Osteocyte (in vitro differentiated cells): ENCODE measurements around the gene CCNK. TPM values are rescaled to one million over a fixed set of nuclear protein-coding genes. Genes with fewer than 3 reads are reported as not detected.
A peak's percentile ranks its signal among the peaks of the same experiment; 100 is the strongest.

ENCODE experiments used
- DNase-seq: peaks from one replicate; pipeline ENCODE4 v3.0.0; 2021; ENCODE audit warnings: mixed read lengths; ENCODE audit not compliant: unreplicated experiment; ENCODE audit errors: extremely low spot score
- H3K27ac Mint-ChIP-seq: one replicate; pipeline ENCODE4 v1.8.0; 2021; ENCODE audit warnings: mild to moderate bottlenecking, mixed read lengths; ENCODE audit not compliant: unreplicated experiment
- H3K27me3 Mint-ChIP-seq: one replicate; pipeline ENCODE4 v1.8.0; 2021; ENCODE audit warnings: mixed read lengths; ENCODE audit not compliant: unreplicated experiment
- H3K36me3 Mint-ChIP-seq: one replicate; pipeline ENCODE4 v1.8.0; 2021; ENCODE audit warnings: mixed read lengths; ENCODE audit not compliant: unreplicated experiment
- H3K4me1 Mint-ChIP-seq: one replicate; pipeline ENCODE4 v1.8.0; 2021; ENCODE audit warnings: mixed read lengths; ENCODE audit not compliant: unreplicated experiment
- H3K4me3 Mint-ChIP-seq: one replicate; pipeline ENCODE4 v1.8.0; 2021; ENCODE audit warnings: mild to moderate bottlenecking, moderate library complexity, mixed read lengths; ENCODE audit not compliant: unreplicated experiment
- H3K9me3 Mint-ChIP-seq: one replicate; pipeline ENCODE4 v1.8.0; 2021; ENCODE audit warnings: mixed read lengths; ENCODE audit not compliant: unreplicated experiment
- CTCF ChIP-seq: fragments of 200-600 bp; sonication (generic); IDR thresholded peaks from 2 replicates; pipeline ENCODE4 v1.5.0; 2021; ENCODE audit warnings: antibody characterized with exemption, mild to moderate bottlenecking, moderate library complexity
- total RNA-seq: library from RNA; stranded (reverse); gene quantifications from 2 replicates; pipeline ENCODE4 v1.2.1, GENCODE V29; 2021

Gene CCNK
- total RNA-seq, 1 donor from 2014 or later, result 57.4 TPM

GRCh38 chr14:99454246-99454645 lies 27.0 kb upstream of the CCNK start:
- no peaks in the 10 kb centered on the region for H3K27me3 Mint-ChIP-seq
- H3K9me3 Mint-ChIP-seq, result no peaks in the 10 kb centered on the region
- peaks cover 14% of the 10 kb centered on the region for H3K4me1 Mint-ChIP-seq
- peaks cover 31% of the 10 kb centered on the region for H3K36me3 Mint-ChIP-seq
- H3K4me3 Mint-ChIP-seq, result no peak overlapping the region
- H3K27ac Mint-ChIP-seq, result peak overlapping the region; percentile 56
- no peak for DNase-seq
- TF ChIP-seq CTCF, result no peak

GRCh38 chr14:99459481-99460100 lies 21.6 kb upstream of the CCNK start:
- peaks cover 7% of the 10 kb centered on the region for H3K4me1 Mint-ChIP-seq
- peaks cover 36% of the 10 kb centered on the region for H3K36me3 Mint-ChIP-seq
- H3K4me3 Mint-ChIP-seq, result no peak overlapping the region
- H3K9me3 Mint-ChIP-seq, result no peaks in the 10 kb centered on the region
- TF ChIP-seq CTCF, result no peak
- DNase-seq, result no peak
- H3K27ac Mint-ChIP-seq, result no peak overlapping the region
- no peaks in the 10 kb centered on the region for H3K27me3 Mint-ChIP-seq

DNA sequence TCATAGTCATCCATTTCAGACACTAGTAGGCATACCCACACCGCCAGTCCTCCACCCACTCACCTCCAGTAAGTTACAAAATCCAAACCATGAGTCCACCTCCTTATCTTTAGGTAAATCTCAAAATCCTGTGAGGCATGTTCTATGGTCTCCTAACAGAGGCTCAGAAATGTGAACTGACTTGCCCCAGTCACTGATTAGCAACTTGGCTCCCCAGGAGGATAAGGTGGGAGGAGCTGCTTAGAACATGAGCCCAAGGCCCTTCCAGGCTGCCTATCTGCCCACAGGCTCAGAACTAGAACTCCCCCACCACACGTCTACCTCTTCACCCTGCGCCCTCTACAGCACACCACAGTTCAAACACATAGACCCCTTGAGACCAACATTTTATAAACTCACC lies 20.4 kb upstream of the CCNK start:
- no peaks in the 10 kb centered on the region for H3K27me3 Mint-ChIP-seq
- no peak overlapping the region for H3K27ac Mint-ChIP-seq
- no peak overlapping the region for H3K4me3 Mint-ChIP-seq
- no peaks in the 10 kb centered on the region for H3K9me3 Mint-ChIP-seq
- no peak for DNase-seq
- no peak for TF ChIP-seq CTCF
- H3K36me3 Mint-ChIP-seq, result peaks cover 32% of the 10 kb centered on the region
- no peaks in the 10 kb centered on the region for H3K4me1 Mint-ChIP-seq

DNA sequence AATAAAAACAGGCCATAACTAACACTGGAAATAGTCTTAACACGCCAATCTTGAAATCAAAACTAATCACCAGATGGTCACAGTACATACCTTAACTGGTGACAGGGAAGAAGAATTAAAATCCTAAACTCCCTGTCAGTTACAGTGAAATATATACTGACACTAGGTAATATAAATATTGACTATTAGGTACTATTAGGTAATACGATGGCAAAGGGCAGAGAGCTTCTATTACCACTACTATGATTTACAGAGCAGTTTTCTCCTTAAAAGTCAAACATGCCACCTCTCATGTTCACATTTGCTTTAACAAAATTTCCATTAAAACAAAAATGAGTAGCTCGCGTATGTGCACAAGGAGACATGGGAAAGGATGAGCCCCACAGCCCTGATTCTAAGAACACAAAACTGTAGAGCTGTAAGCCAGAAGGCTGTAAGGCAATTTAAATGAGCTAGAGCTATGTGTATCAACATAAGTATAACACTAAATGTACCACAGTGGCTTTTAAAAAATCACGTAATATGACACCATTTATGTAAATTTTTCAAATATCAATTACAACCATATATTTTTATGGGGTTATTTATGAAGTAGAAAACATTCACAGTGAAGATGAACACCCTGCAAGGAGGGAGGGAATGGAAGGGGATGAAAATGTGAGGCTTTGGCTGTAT lies 19.7 kb upstream of the CCNK start:
- Mint-ChIP-seq H3K36me3 (peaks cover 32% of the 10 kb centered on the region), H3K4me1 (no peaks in the 10 kb centered on the region), H3K4me3 (no peak overlapping the region), H3K27me3 (no peaks in the 10 kb centered on the region), H3K9me3 (no peaks in the 10 kb centered on the region), H3K27ac (no peak overlapping the region)
- no peak for DNase-seq
- TF ChIP-seq CTCF, result no peak

DNA sequence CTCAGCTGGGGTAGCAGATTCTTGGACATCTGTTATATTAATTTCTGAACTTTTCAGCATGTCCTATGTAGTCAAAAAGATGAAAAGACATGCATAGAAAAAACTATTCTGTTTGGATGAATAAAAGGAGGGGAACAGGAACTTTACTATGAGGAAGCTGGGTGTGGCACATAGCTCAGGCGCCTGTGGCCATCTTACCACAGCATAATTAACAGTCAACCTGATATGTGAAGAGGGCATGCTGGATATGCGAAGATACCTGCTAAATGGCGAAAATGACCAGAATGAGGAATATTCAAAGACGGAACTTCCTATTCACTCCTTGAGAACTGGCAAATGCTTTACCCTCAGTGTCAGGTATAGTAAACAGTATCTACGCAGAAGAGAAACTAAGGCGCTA lies 19.0 kb upstream of the CCNK start:
- no peak for DNase-seq
- no peak for TF ChIP-seq CTCF
- peaks cover 4% of the 10 kb centered on the region for H3K4me1 Mint-ChIP-seq
- peaks cover 26% of the 10 kb centered on the region for H3K36me3 Mint-ChIP-seq
- H3K27me3 Mint-ChIP-seq, result no peaks in the 10 kb centered on the region
- no peak overlapping the region for H3K4me3 Mint-ChIP-seq
- H3K9me3 Mint-ChIP-seq, result no peaks in the 10 kb centered on the region
- no peak overlapping the region for H3K27ac Mint-ChIP-seq
